ENCODE measurements around the gene NFYC.

DNA sequence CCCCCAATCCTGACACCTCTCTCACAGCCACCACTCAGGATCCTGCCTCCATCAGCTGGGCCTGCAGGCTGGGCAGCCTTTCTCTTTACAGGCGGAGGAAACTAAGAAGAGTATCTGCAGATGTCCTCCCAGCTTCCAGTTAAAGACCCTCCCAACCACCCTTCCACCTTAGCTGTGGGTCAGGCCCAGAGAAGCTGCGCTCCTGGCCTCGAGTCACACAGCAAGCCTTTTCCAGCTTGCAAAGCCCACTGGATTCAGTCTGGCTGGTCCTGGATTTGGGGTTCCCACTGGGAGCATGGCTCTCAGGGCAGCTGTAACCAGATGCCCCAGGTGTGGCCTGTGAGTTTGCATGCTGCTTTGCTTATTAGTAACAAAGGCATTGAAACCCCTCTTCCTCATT is 111.9 kb downstream of the NFYC start:
- no peak for TF ChIP-seq POLR2AphosphoS5 (IDR thresholded peaks at IDR 0.05; ENCODE audit: low read depth, low read length)
- TF ChIP-seq, protein P1, sequence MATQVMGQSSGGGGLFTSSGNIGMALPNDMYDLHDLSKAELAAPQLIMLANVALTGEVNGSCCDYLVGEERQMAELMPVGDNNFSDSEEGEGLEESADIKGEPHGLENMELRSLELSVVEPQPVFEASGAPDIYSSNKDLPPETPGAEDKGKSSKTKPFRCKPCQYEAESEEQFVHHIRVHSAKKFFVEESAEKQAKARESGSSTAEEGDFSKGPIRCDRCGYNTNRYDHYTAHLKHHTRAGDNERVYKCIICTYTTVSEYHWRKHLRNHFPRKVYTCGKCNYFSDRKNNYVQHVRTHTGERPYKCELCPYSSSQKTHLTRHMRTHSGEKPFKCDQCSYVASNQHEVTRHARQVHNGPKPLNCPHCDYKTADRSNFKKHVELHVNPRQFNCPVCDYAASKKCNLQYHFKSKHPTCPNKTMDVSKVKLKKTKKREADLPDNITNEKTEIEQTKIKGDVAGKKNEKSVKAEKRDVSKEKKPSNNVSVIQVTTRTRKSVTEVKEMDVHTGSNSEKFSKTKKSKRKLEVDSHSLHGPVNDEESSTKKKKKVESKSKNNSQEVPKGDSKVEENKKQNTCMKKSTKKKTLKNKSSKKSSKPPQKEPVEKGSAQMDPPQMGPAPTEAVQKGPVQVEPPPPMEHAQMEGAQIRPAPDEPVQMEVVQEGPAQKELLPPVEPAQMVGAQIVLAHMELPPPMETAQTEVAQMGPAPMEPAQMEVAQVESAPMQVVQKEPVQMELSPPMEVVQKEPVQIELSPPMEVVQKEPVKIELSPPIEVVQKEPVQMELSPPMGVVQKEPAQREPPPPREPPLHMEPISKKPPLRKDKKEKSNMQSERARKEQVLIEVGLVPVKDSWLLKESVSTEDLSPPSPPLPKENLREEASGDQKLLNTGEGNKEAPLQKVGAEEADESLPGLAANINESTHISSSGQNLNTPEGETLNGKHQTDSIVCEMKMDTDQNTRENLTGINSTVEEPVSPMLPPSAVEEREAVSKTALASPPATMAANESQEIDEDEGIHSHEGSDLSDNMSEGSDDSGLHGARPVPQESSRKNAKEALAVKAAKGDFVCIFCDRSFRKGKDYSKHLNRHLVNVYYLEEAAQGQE (IDR thresholded peaks at IDR 0.05; ENCODE audit: insufficient read depth in 1 of 2, low read depth in 2 of 2, low read length in 2 of 2): no peak

Measured in PFSK-1 (cell line).